Esophagus squamous epithelium (tissue), 4 donors: ENCODE data around the gene AHRR.

ENCODE experiments used
- CTCF ChIP-seq, 6 experiments: fragments of 450-650 bp in 4 of 6; fragments of 200-600 bp in 2 of 6; sonication (generic) in 2 of 6; IDR thresholded peaks; one replicate each; pipeline ENCODE4 v1.5.1; 2016 to 2019; ENCODE audit warnings: antibody characterized with exemption in 6 of 6, mild to moderate bottlenecking in 4 of 6, moderate library complexity in 4 of 6
- POLR2A ChIP-seq, 4 donors: fragments of 450-650 bp; IDR thresholded peaks; one replicate each; pipeline ENCODE4 v1.6.1; 2017; ENCODE audit warnings: antibody characterized with exemption in 4 of 4, mild to moderate bottlenecking in 4 of 4, moderate library complexity in 3 of 4

GRCh38 chr5:442335-443238 is 121.1 kb downstream of the AHRR start, which contains the start of gene EXOC3:
- peak in 2 of 4 donors; percentile 39 to 66 for TF ChIP-seq POLR2A (IDR thresholded peaks at IDR 0.05)
- TF ChIP-seq CTCF (IDR thresholded peaks at IDR 0.05), result no peak
